EL (cell line): Measurements from ENCODE around the gene ZNF227.
"Not testable (repeated sequence)": the region's sequence is repeated elsewhere in the genome, so short reads cannot be mapped to it uniquely, and the experiment has no call there.

ENCODE experiments used
- DNase-seq: peaks from one replicate; pipeline ENCODE4 v3.0.0-alpha.2; 2016

The ZNF227 gene

DNA sequence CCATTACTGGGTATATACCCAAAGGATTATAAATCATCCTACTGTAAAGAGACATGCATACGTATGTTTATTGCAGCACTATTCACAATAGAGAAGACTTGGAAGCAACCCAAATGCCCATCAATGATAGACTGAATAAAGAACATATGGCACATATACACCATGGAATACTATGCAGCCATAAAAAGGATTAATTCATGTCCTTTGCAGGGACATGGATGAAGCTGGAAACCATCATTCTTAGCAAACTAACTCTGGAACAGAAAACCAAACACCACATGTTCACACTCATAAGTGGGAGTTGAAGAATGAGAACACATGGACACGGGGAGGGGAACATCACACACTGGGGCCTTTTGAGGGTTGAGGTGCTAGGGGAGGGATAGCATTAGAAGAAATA lies 41.1 kb downstream of the ZNF227 start:
- DNase-seq, result not testable (repeated sequence)

DNA sequence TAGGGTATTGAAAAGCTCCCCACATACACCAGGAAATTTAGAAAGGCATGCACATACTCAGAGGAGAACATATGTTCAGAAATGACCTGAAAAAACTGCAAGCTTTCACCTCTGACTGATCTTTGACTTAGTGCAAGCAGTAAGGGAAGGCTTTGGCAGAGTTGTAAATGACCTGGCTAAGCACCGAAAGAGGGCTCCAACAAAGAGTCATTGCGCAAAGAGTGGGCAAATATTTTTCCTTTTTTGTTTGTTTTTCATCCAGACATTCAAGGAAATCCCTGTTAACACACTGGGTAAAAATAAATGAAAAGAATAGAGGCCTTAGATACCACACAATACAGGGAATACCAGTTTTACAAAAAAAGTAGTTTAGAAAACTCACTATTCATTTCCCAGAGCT lies 42.2 kb downstream of the ZNF227 start:
- DNase-seq, result no peak

DNA sequence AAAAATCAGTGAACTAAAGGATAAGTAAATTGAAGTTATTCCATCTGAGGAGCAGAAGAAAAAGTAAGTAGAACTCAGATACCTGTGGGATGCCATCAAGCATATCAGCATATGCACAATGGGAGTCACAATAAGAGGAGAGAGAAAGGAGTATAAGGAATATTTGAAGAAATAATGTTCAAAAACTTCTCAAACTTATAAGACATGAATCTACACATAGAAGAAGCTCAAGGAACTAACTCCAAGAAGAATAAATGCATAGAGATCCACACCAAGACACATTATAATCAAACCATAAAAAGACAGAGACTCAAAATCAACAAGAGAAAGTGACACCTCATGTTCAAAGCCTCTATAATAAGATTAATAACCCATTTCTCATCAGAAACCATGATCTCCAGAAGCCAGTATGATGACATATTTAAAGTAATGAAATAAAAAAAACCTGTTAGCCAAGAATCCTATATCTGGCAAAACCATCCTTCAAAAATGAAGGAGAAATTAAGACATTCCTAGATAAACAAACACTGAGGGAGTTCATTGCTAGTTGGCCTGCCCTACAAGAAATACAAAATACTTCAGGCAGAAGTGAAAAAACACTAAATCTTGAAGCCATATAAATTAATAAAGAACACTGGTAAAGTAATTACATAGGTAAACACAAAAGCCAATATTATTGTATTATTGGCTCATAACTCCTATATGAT lies 43.5 kb downstream of the ZNF227 start:
- no peak for DNase-seq

DNA sequence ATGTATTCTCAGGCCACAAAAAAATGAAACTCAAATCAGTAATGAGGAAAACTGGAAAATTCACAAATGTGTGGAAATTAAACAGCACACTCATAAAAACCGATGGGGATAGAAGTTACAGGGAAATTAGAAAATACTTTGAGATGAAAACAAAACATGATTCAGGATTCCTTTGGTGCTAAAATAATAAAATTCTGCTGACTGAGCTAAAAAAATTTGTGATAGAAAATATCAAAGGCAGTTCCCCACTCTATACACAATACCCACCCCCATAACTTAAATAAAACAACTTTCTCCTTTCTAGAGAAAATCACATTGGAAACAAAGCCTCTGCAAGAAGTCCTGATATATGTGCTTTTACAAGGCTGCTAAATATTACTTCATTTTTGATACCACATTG lies 45.8 kb downstream of the ZNF227 start:
- DNase-seq, result no peak

DNA sequence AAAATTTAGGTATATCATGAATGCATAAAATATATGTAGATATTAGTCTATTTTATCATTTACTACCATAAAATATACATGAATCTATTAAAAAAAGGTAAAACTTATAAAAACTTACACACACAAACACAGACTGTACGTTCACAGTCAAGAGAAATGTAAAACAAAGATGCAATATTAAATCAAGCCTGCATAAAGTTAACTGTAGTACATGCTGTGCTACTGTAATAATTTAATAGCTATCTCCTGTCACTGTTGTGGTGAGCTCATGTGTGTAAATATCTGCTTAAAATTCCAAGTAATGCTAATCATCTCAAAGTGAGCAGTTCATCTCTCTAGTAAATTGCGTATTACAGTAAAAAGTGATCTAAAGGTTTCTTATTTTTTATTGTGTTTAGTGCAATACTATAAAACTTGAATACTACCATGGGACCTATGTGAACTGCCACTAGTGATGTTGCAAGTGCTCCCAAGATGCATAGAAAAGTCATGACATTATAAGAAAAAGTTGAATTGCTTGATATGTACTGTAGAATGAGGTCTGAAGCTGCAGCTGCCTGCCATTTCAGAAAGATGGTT lies 46.6 kb downstream of the ZNF227 start:
- no peak for DNase-seq

DNA sequence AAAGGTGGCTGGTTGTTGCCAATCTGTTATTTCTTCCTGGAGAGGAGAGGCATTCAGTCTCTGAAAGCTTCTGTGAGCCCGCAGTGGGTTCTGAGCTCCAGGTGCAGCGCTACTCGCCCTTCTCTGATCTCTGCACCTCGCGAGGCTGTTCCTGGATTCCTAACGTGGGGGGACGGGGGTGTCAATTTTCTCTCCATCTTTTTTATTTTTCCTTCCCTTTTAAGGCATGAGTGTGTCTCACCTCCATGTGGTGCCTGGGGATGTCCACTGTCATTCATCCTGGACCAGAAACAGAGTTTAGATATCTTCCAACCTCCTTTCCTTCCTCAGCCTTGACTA lies 48.0 kb downstream of the ZNF227 start:
- DNase-seq, result peak; percentile 1

DNA sequence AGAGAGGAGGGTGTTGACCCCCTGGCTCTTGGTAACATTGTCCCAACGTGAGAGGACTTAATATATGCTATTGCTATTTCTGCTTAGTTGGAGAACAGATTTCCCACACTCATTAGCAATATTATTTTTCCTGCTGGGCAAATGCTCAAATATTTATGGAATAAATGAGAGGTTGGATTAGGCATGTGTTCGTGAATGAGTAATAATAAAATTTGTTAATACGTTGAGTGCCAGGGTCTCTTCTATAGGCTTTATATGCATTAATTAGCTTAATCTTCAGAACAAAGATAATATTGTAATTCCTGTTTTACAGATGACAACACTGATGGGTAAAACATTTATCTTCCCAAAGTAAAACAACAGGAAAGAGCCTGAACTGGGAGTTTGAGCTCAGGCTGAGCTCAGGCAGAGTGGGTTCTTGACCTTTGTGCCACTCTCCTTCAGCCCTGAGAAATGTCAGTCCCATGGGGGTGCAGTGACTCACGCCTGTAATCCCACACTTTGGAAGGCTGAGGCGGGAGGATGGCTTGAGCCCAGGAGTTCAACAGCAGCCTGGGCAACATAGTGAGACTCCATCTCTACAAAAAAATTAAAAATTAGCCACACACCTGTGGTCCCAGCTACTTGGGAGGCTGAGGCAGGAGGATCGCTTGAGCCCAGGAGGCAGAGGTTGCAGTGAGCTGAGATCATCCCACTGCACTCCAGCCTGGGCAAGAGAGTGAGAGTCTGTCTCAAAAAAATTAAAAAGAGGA lies 48.5 kb downstream of the ZNF227 start:
- DNase-seq, result peak; percentile 10

DNA sequence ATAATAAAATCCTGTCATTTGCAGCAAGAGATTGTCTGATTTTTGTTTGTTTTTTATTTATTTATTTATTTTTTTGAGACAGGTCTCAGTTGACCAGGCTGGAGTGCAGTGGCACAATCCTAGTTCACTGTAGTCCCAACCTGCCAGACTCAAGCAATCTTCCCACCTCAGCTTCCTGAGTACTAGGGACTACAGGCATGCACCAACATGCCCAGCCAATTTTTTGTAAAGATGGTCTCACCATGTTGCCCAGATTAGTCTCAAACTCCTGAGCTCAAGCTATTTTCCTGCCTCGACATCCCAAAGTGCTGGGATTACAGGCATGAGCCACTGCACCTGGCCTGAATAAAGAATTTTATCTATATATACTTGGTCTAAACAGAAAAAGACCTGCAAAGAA lies 65.0 kb downstream of the ZNF227 start:
- no peak for DNase-seq

DNA sequence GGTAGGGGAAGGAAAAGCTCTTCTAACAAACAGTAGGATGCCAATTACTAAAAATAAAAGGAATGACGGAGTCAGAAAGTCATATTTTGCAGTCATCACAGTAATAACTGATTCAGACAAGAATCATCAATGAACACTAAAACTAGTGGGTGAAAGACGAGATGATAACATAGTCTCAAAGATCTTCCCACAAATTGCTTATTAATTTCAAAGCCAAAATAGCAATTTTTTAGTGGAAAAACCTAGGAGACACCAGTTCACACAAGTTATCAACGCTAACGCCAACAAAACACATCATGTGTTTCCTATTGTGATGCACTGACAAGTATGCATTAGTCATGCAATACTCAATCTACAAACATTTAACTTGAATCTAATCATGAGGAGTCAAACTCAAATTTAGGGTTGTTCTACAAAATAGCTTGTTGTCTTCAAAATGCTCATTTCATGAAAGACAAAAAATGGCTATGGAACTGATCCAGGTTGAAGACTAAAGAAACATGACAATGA lies 65.9 kb downstream of the ZNF227 start:
- DNase-seq, result peak; percentile 47

DNA sequence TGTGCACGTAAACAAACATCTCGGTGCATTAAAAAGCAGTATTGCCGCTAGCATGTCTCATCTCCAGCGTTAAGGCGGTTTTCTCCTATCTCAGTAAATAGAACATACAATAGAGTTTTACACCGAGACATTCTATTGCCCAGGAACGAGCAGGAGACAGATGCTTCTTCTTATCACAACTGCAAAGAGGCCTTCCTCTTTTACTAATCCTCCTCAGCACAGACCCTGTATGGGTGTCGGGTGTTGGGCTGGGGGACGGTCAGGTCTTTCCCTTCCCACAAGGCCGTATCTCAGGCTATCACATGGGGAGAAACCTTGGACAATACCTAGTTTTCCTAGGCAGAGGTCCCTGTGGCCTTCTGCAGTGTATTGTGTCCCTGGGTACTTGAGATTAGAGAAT lies 68.6 kb downstream of the ZNF227 start:
- no peak for DNase-seq

DNA sequence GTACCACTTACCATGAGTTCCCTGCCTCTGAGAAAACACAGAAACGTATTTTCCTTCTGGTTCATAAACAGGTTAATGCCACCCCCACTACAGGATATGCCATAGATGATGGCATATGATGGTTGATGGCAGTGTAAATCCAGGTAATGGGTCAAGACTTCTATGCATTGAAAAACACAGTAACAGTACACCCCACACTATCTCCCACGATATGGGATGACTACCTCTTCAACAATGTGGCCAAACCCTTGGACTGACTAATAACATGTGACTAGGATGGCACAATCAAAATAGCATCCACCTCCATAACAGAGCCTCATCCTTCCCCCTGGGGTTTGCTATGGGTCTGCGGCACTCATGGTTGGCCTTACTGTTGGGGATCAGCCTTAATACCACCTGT lies 70.5 kb downstream of the ZNF227 start:
- DNase-seq, result peak; percentile 39

DNA sequence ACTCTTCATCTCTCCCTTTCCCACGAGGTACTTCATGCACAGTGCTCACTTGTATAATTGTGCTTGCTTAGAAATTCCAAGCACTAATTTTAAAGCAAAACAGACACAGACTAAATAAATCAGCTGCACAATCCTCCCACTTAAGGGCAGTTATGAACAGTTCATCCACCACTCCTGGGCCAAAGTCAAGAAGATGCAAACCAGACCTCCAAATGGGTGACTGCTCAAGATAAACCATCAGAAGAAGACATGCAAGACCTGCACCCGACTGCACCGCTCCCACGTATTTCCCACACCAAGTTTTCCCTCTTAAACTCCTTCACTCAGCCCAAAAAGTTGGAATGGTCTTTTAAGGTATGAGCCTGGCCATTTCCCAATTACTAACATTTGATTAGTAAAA lies 72.6 kb downstream of the ZNF227 start:
- DNase-seq, result no peak
